Measurements from ENCODE around the gene SHB.
"Not testable (repeated sequence)": the region's sequence is repeated elsewhere in the genome, so short reads cannot be mapped to it uniquely, and the experiment has no call there.

SHB gene

DNA sequence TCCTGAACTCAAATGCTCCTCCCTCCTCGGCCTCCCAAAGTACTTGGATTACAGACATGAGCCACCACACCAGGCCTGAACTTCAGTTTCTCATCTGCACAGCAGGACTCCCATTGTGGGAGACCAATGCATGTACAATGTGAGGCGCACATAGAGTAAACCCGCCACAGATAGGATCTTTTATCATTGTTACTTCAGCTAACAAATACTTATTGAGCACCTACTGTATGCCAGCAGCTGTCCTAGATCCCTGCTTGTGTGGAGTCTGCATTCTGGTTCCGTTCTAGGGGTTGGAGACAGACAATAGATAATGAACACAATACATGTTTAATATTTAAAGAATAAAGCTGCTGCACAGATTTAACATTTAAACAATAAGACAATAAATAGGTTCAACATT is 158.8 kb downstream of the SHB start:
- in situ Hi-C loops (cut with MboI; ENCODE audit: low sequenced_read_pairs): loop anchor here (5.0 to 25.0 kb wide), 3 partner anchors 165 to 452 kb away; no protein-coding TSS in a partner anchor

DNA sequence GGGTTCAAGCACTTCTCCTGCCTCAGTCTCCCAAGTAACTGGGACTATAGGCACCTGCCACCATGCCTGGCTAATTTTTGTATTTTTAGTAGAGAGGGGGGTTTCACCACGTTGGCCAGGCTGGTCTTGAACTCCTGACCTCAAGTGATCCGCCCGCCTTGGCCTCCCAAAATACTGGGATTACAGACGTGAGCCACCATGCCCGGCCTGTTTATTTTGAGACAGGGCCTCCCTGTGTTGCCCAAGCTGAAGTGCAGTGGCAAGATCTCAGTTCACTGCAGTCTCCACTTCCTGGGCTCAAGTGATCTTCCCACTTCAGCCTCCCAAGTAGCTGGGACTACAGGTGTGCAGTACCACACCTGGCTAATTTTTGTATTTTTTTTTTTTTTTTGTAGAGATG is 159.2 kb downstream of the SHB start:
- in situ Hi-C loops (cut with MboI; ENCODE audit: low sequenced_read_pairs): loop anchor here (5.0 to 25.0 kb wide), 3 partner anchors 165 to 452 kb away; no protein-coding TSS in a partner anchor

DNA sequence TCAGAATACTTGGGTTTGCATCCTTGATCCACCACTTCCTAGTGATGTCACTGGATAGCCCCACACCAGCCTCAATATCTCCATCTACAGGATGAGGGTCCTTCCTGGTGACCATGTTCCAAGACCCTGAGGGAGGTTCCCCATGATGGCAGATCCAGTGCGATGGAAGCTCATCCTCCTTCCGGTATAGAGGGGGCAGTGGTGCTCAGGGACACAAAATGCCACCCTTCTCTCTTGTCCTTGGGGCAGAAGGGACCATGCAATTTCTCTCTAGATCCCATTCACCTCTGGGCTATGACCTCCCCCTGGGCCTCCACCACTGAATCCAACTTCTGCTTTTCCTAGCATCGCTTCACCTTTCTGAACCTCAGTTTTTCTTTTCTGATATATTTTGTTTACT is 159.7 kb downstream of the SHB start:
- in situ Hi-C loops (cut with MboI; ENCODE audit: low sequenced_read_pairs): loop anchor here (25.0 kb wide), 1 partner anchor 253 kb away; no protein-coding TSS in a partner anchor

DNA sequence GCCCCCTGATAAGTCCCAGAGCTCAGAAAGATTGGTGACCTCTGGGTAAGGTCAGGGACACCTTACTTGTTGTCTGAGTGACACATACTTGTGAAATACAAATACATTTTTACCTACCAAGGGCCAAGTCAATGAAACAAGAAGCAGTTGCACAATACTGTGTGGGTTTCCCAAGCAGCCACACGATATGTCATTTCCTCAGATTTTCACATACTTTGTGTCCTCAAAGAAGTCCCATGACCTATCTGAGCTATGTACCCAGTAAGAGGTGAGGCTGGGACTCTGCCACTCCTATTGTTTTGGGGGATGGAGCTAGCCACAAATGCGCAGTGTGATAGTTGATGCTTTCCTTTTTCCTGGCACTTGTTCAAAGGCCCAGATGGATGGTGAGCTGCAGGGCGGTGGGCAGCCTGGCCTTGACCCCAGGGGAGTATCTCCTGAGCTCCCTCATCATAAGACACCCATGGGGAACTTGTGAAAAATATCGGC is 160.3 kb downstream of the SHB start:
- in situ Hi-C loops (cut with MboI; ENCODE audit: low sequenced_read_pairs): loop anchor here (25.0 kb wide), 1 partner anchor 254 kb away; no protein-coding TSS in a partner anchor

DNA sequence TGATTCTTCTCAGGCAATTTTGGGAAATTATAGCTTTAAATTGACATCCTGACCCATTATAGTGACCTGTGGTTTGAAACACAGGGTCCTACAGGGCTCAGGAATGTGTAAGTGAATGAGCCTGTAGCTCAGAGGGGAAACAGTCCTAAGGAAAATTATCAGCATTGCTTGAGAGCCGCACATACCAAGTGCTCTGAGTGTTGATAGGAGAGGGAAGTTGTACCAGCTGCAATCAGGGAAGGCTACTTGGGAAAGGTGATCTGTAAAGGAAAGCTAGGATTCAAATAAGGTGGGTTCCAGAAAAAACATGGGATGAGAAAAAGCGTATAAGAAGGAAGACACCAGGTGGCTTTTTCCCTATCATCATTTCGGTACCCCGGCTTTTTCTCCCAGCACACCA is 160.7 kb downstream of the SHB start:
- in situ Hi-C loops (cut with MboI; ENCODE audit: low sequenced_read_pairs): loop anchor here (25.0 kb wide), 1 partner anchor 254 kb away; no protein-coding TSS in a partner anchor

DNA sequence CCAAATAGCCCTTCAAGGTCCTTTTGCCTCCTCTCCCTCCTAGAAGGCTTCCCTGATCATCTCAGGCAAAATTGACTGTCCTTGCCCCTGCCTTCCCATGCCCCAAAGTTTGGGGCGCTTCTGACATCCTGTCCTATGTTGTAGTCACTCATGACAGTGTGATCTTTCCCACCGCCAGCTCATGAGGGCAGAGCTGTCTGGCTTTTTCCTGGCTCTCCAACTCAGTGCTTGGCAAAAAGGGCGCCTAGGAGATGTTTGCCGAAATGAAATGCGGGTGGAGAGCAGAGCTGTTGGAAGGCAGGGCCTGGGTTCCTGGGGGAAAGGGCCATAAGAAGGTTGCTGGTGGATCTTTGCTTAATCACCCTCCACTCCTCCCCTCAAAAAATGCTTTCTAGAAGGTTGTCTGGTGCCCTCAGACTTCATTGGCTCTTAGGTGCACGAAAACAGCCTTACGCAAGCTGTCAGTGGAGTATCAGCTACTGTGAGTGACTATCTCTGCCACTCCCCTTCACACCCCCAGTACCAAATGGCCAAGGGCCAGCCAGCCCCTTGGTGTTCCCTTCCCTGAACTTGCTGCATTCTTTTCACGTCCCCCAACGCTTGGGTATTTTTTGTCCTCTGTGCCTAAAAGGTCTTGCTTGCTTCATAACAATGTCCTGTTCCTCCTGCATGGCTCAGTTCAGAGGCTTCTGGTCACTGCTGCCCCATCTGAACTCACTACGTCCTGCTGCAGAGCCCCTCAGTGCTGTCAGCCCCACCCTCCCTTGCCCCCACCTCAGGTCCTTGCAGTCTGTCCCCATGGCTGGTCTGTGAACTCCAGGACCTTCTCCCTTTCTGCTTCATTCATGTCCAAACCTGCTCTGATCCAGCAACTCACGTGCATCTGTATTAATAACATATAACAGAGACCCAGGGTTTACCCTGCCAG is 162.5 kb downstream of the SHB start:
- in situ Hi-C loops (cut with MboI; ENCODE audit: low sequenced_read_pairs): loop anchor here (25.0 kb wide), 1 partner anchor 256 kb away; no protein-coding TSS in a partner anchor

DNA sequence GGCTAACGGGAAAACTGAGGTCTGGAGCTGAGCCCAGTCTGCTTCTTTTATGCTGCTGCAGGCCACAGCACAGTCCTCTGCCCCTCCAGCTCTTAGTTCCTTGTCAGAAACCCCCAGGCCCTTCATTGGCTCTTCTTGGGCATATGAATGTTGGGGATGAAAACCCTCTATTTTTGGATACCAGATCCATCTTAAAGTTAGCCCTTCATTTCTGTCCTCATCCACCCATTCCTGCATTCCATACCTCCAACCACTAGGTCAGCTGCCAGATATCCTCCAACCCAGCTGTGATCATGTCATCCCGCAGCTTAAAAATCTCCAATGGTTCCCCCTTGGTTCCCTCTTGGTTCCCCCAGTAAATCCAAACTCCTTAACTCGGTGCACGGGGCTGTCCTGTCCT is 163.3 kb downstream of the SHB start:
- in situ Hi-C loops (cut with MboI; ENCODE audit: low sequenced_read_pairs): loop anchor here (25.0 kb wide), 1 partner anchor 257 kb away; no protein-coding TSS in a partner anchor

DNA sequence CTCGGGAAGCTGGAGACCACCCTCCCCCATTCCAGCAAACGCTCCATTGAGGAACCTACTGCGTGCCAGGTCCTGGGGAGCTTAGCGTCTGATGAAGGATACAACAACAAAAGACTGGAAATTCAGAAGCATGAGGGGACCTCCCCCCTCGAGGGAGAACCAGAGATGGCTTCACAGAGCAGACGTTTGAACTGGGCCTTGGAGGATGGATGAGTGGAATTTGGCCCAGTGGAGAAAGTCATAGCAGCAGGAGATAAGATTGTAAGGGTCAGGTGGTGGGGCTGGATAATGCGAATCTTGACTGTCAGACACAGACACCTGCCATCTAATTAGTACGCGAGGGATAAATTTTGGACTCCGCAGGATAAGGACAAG is 163.9 kb downstream of the SHB start:
- in situ Hi-C loops (cut with MboI; ENCODE audit: low sequenced_read_pairs): loop anchor here (25.0 kb wide), 1 partner anchor 257 kb away; no protein-coding TSS in a partner anchor

DNA sequence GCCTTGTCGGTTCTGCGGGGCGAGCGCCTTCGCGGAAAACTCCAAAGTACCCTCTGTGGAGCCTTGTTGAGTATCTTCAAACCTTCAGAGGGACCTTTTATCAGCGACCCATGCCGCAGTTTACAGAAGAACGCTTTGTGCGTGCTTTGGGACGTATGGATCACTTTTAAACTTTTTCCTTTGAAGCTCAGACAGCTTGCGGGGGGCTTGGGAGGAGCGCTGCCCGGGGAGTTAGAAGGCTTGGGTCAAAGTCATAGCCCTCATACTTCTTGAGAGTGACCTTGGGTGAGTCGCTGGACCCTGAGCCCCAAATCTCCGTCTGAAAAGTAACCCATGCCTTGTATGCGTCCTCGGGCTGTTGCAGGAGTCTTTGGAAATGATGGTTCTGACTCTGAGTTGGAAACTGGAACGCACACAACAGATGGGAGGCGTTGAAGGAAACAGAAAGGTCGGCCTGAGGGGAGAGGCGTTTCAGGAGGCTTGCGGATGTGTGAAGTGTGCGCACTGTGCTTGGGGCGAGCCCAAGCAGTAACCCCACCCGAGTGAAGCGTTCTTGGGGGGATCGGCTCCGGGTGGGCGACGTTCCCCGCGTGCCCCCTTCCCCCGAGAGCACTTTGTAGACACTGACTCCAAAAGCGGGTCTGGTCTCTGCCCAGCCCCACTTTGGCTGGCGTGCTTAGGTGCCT is 164.4 kb downstream of the SHB start:
- in situ Hi-C loops (cut with MboI; ENCODE audit: low sequenced_read_pairs): loop anchor here (25.0 kb wide), 1 partner anchor 258 kb away; no protein-coding TSS in a partner anchor

DNA sequence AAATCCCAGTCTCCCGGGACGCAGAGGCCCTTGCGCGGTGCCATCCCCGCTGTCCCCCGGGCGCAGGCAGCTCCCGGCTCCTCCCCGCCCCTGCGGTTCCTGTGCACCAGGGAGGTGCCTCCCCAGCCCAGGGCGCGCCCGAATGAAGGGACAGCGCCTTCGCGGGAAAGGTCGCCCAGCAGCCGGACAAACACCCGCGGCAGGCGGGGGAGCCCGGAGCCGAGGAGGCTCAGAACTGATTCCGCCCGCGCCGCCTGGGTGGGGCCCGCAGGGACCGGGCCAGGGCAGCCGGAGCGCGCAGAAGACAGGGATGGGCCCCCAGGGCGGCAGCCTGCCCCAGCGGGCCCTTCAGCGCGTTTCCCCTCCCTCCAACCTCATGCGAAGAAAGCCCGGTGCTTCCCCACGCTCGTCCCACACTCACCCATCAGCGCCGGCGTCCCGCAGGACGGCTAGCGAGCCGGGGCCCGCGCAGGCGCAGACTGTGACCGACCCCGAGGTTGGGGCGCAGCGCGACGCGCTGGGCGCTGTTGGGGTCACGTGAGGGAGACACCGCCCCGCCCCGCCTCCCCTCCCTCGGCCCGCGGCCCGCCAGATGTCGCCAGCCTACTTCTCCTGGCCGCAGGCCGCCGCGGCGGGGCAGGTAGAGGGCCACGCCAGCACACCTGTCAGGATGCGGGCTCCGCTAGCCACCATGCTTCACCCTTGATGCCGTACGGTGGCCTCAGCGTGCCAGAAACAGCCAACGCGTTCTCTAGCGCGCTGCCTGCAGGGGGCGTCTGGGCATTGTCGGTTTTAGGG is 165.2 kb downstream of the SHB start, which contains the start of gene SLC25A51:
TSS of gene SLC25A51 (minus strand) at position 481 of the 798 bp plus-strand sequence. CDS start 15,577 bp downstream, outside the sequence.
- in situ Hi-C loops (cut with MboI; ENCODE audit: low sequenced_read_pairs): loop anchor here (25.0 kb wide), 1 partner anchor 258 kb away; no protein-coding TSS in a partner anchor

DNA sequence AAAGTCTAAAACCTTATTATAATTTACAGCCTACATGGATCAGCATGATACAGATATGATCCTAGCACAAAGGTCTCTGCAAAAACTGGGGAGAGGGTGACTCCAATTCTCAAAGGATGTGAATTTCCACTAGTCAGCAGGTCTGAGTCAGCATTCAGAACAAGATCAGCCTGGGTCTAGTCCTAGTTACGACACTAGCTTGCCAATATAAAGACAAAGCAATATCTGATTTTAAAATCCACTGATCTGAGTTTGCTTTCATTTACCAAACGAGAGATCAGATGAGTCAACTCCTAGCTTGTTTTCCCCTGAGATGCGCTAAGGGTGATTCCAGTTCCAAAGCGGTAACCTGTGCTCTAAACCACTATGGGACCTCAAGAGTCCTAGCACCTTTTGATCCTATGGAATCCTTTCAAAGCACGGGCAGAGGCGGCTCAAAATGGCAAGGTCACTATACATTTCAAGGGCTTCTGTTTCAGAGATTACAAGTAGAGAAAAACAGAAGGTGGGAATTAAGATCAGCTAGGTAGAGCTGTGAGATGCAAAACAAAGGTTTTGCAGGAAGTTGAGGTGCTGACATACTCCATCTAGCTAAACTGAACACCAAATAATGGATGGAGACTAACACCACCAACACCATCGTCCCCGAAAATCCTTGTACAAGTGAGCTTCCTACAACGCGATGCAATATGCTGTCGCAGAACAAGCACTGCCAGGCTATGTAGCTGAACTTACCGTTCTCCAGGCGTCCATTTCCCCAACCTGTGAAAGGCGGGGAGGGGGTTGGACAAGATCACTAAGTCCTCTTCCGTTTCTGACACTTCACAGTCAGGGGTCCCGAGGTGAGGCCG is 166.0 kb downstream of the SHB start:
- in situ Hi-C loops (cut with MboI; ENCODE audit: low sequenced_read_pairs): loop anchor here (25.0 kb wide), 1 partner anchor 259 kb away; no protein-coding TSS in a partner anchor

DNA sequence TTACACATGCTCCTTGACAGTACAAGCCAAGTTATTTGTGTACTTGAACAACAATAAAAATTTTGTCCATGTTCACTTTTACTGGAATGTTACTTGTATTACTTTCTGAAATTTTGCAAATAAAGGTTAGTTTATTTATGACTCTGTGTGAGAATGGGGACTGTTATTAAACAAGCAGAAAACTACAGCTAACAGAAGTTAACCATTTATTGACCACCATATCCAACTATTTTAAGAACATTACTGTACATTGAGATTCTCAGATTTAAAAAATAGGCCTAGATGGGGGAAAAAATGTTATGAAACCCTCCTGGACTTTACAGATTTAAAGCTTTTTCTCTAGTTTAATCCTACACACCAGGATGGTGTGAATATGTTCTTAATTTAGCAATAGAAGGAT is 166.9 kb downstream of the SHB start:
- in situ Hi-C loops (cut with MboI; ENCODE audit: low sequenced_read_pairs): loop anchor here (25.0 kb wide), 1 partner anchor 260 kb away; no protein-coding TSS in a partner anchor

DNA sequence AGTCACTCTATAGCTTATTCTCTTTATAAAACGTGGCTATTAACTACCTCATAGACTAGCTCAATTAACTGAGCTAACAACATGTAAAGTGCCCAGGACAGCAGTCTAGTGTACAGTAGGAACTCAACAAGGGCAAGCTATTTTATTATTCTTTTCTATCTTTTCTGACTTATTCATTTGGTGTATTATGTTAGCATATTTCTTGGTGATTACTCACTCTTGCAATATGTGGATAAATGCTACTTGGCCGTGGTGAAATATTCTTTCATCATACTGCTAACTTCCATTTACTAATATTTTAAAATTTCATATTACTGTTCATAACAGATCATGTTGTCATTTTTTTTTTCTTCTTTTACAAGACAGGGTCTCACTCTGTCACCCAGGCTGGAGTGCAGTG is 170.0 kb downstream of the SHB start:
- in situ Hi-C loops (cut with MboI; ENCODE audit: low sequenced_read_pairs): no loop called here

DNA sequence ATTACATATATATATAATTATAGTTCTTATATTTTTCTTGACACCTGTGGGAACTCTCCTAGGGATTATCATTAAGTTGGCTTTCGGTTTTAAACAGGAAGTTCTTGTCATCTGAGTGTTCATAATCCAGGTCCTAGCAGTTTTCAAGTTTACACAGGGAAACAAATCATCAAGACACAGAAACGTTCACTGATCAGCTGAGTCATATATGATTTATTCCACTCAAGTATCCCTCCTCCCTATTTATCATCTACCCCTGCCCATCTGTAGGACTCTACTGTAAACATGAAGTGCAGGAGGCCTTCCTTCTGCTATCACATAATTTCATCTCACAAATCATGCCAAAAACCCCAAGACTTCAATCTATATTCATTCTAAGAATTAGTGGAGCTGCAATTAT is 171.4 kb downstream of the SHB start:
- in situ Hi-C loops (cut with MboI; ENCODE audit: low sequenced_read_pairs): no loop called here

DNA sequence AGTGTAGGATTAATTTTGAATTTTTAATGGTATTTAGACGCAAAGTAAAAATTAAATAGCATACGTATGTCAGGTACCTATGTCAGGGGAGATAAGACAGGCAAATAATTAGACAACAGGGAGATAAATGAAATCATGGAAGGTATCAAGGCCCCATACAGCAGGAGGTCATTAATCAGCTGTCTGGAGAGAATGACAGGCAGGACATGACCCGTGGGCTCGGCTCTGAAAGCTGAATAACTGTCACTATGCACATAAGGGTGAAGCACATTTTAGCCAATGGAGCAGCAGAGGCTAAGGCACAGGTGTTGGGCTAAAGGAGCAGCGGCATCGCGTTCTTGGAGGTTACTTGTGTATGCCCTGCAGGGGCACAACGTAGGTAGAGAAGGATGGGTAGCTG is 177.0 kb downstream of the SHB start:
- in situ Hi-C loops (cut with MboI; ENCODE audit: low sequenced_read_pairs): no loop called here

DNA sequence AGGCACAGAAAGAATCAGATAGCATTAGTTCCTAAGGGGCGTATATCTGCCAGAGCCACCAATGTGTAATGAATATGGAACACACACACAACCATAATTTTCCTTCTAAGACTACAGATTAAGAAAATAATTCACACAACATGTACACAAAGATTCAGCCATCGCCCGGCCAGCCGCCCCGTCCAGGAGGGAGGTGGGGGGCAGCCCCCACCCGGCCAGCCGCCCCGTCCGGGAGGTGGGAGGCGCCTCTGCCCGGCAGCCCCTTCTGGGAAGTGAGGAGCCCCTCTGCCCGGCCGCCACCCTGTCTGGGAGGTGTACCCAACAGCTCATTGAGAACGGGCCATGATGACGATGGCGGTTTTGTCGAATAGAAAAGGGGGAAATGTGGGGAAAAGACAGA is 178.0 kb downstream of the SHB start:
- in situ Hi-C loops (cut with MboI; ENCODE audit: low sequenced_read_pairs): not testable (repeated sequence)

DNA sequence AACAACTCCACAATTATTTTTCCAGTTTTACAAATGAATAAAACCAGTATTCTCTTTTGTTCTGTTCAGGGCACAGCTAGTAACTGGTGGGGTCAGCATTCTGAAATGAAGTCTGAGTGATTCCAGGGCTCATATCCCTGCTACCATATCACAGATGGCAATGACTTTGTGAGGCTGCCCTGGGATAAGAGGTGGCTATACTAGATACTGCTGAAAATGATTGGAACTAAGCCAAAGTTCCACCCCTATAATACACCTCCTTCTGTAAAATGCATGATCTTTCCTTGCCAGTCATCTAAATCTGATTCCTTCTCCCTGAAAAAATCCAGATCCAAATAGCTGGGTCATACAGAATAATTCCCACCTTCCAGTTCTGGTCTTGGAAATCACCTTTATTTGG is 179.5 kb downstream of the SHB start:
- in situ Hi-C loops (cut with MboI; ENCODE audit: low sequenced_read_pairs): no loop called here

DNA sequence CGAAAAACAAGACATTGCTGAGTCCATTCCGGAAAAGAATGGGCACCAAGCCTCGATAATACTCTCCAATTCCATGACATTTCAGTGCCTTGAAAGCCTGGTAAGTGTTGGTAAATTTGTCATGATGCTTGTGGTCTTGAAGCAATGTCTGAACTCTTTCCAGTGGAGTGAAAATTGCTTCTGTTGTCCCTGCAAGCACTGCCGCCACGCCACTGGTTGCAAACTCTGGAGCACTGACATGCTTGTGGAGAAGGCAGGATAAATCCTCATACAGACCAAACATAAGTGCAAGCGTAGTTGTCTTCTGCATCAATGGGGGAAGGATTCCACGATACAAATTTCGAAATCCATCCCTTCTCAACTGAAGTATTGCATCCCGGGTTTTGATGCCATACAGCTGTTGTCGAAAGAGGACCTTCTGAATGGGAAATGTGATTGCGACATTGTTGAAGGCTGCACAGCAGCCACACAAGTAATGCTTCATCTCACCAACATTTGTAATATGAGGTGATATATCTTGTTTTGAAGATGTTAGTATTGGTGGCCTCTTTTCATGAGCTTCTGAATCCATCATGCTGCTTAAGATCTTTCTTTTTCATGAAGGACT is 180.9 kb downstream of the SHB start:
- in situ Hi-C loops (cut with MboI; ENCODE audit: low sequenced_read_pairs): not testable (repeated sequence)

All from HL-60/S4 (cell line).